Psoas muscle (tissue), 8 donors: ENCODE results near the gene IGFBP3. TPM values are rescaled to one million over a fixed set of nuclear protein-coding genes. Genes with fewer than 3 reads are reported as not detected.

Experiments used
- ATAC-seq, 4 donors: fragments of 200-7000 bp; cut with Tn5 transposase; one replicate each; pipeline ENCODE4 v1.9.1; 2020; ENCODE audit warnings: moderate library complexity in 3 of 4, mild to moderate bottlenecking in 2 of 4
- DNase-seq, 2 donors: peaks; one replicate each; pipeline ENCODE4 v3.0.0-alpha.2; 2020
- H3K27ac ChIP-seq: fragments of 200-600 bp; one replicate; pipeline ENCODE4 v1.8.0; 2022
- H3K27me3 ChIP-seq, 3 donors: fragments of 200-600 bp in 1 of 3; one replicate each; pipeline versions ENCODE4 v1.6.1 to v1.8.0; 2013 to 2022; ENCODE audit warnings: low read length in 2 of 3, mild to moderate bottlenecking in 2 of 3, moderate library complexity in 1 of 3; ENCODE audit not compliant: insufficient read depth in 3 of 3
- H3K36me3 ChIP-seq, 2 donors: fragments of 200-600 bp in 1 of 2; one replicate each; pipeline versions ENCODE4 v1.6.1 to v1.8.0; 2013 to 2022; ENCODE audit warnings: low read depth in 1 of 2, mild to moderate bottlenecking in 1 of 2, moderate library complexity in 1 of 2; ENCODE audit not compliant: insufficient read depth in 1 of 2
- H3K4me1 ChIP-seq: fragments of 200-600 bp; one replicate; pipeline ENCODE4 v1.8.0; 2022
- H3K4me3 ChIP-seq: fragments of 200-600 bp; one replicate; pipeline ENCODE4 v1.8.0; 2022; ENCODE audit warnings: mild to moderate bottlenecking
- H3K9me3 ChIP-seq: fragments of 200-600 bp; one replicate; pipeline ENCODE4 v1.8.0; 2022
- WGBS, 3 donors: extraction: QIAGEN DNeasy Blood & Tissue Kit; methylation state at CpG; one replicate each; pipeline versions ENCODE4 v1.1.6 to v1.1.7; 2013; 5-methylcytosine and 5-hydroxymethylcytosine counted together
- intact Hi-C, 2 donors: fragments of 100-400 bp; cut with DNase I; formaldehyde crosslinking; loops; one replicate each; pipeline versions ENCODE4 v1.11.0 to v1.14.2; 2022
- polyA plus RNA-seq, 3 donors: library from polyadenylated mRNA; stranded (reverse); fragments of 200-250 nt; gene quantifications; one replicate each; pipeline ENCODE4 v1.2.3, GENCODE V29; 2013
- total RNA-seq, 4 donors: library from RNA; stranded (reverse); fragmentation: NEBNext Ultra II Directional in 2 of 4; extraction: Animal tissue kit (Norgen Biotek cat#: 25700) in 2 of 4; gene quantifications; one replicate each; pipeline versions ENCODE4 v1.2.1 to v1.2.4, GENCODE V29; 2021 to 2023
- TF ChIP-seq, protein P1 (sequence below): fragments of 200-600 bp; IDR thresholded peaks from one replicate; pipeline ENCODE4 v1.8.0; 2022; ENCODE audit warnings: antibody characterized with exemption
- donor health status: healthy with polysubstance abuse.
- donor health status: DM: no; HTN: no; CAD: no; lungs with moderate emphysema.
- donor health status: Bipolar disorder and iron deficiency.
- donor health status: healthy.
- donor health status: DM: yes; HTN: yes; CAD: no.
- donor health status: DM: no; HTN: no; CAD: no.
- donor health status: DM: no; HTN: no; CAD: no.
- donor health status: DM: yes; HTN: yes; CAD: no.

The IGFBP3 gene
- total and polyA plus RNA-seq, 7 donors, result 13.9 to 114 (median 38.0) TPM

DNA sequence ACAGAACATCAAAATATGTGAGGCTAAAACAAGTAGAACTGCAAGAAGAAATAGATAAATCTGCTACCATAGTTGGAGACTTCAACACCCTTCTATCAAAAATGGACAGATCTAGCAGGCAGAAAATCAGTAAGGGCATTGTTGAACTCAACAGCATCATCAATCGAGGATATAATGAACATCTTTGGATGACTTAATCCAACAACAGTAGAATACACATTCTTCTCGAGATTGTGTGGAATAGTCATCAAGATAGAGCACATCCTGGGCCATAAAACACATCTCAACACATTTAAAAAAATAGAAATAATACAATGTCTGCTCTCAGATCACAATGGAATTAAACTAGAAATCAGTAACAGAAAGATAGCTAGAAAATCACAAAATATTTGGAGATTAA lies 22.9 kb downstream of the IGFBP3 start:
- ATAC-seq (no peak), DNase-seq (no peak)
- Histone ChIP-seq H3K27ac (no peak overlapping the region), H3K36me3 (no peaks in the 10 kb centered on the region), H3K27me3 (peaks cover 0 to 2% (median 0%) of the 10 kb centered on the region in 3 donors), H3K9me3 (no peaks in the 10 kb centered on the region), H3K4me3 (no peak overlapping the region), H3K4me1 (no peaks in the 10 kb centered on the region)
- 71 to 74% (median 72%) methylated on average over 2 of the region's 2 CpGs for WGBS, 3 donors
- TF ChIP-seq, protein P1, sequence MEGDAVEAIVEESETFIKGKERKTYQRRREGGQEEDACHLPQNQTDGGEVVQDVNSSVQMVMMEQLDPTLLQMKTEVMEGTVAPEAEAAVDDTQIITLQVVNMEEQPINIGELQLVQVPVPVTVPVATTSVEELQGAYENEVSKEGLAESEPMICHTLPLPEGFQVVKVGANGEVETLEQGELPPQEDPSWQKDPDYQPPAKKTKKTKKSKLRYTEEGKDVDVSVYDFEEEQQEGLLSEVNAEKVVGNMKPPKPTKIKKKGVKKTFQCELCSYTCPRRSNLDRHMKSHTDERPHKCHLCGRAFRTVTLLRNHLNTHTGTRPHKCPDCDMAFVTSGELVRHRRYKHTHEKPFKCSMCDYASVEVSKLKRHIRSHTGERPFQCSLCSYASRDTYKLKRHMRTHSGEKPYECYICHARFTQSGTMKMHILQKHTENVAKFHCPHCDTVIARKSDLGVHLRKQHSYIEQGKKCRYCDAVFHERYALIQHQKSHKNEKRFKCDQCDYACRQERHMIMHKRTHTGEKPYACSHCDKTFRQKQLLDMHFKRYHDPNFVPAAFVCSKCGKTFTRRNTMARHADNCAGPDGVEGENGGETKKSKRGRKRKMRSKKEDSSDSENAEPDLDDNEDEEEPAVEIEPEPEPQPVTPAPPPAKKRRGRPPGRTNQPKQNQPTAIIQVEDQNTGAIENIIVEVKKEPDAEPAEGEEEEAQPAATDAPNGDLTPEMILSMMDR, result no peak
- intact Hi-C loops, result no loop called here

DNA sequence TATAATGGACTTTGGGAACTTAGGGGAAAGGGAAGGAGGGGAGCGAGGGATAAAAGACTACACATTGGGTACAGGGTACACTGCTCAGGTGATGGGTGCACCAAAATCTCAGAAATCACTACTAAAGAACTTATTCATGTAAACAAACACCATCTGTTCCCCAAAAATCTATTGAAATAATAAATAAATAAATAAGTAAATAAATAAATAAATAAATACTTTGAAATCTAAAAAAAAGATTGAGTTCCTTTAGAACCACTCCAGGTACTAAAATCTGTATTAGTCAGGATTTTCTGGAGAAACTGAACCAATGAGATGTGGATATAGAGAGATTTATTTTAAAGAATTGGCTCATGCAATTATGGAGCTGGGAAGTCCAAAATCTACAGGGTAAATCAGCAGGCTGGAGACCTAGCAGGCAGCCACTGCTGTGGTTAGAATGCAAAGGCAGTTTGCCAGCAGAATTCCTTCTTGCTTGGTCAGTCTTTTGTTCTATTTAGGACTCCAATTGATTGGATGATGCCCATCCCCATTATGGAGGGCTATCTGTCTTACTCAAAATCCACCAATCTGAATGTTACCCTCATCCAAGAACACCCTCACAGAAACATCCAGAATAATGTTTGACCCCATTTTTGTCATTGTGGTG lies 23.9 kb downstream of the IGFBP3 start:
- H3K4me3 ChIP-seq, result no peak overlapping the region
- H3K27me3 ChIP-seq, result peaks cover 0 to 2% (median 0%) of the 10 kb centered on the region in 3 donors
- H3K27ac ChIP-seq, result no peak overlapping the region
- 95 to 100% (median 100%) methylated on average over 1 of the region's 1 CpG for WGBS, 3 donors
- intact Hi-C loops, result no loop called here
- no peaks in the 10 kb centered on the region for H3K9me3 ChIP-seq
- no peaks in the 10 kb centered on the region for H3K36me3 ChIP-seq
- DNase-seq (no peak), ATAC-seq (no peak)
- no peaks in the 10 kb centered on the region for H3K4me1 ChIP-seq
- TF ChIP-seq, protein P1, result no peak

DNA sequence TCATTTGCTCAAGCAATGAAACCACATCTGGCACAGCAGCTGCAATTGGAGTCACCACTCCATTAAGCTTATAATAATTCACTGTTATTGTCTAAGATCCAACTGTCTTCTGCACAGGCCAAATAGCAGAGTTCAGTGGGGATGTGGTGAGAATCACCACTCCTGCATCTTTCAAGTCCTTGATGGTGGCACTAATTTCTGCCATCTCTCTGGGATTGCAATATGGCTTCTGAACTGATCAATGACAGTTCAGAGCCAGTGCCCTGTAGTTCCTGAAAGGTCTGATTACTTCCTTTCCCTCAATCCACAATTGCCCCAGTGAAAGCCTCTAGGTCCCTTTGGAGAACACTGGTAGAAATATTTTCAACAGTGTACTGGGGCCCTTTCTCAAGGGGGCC lies 26.4 kb downstream of the IGFBP3 start:
- Histone ChIP-seq H3K27me3 (peaks cover 0 to 4% (median 2%) of the 10 kb centered on the region in 3 donors), H3K27ac (no peak overlapping the region), H3K9me3 (no peaks in the 10 kb centered on the region), H3K4me1 (no peaks in the 10 kb centered on the region), H3K4me3 (no peak overlapping the region), H3K36me3 (no peaks in the 10 kb centered on the region)
- TF ChIP-seq, protein P1, result no peak
- DNase-seq (no peak), ATAC-seq (no peak)
- intact Hi-C loops, result no loop called here

DNA sequence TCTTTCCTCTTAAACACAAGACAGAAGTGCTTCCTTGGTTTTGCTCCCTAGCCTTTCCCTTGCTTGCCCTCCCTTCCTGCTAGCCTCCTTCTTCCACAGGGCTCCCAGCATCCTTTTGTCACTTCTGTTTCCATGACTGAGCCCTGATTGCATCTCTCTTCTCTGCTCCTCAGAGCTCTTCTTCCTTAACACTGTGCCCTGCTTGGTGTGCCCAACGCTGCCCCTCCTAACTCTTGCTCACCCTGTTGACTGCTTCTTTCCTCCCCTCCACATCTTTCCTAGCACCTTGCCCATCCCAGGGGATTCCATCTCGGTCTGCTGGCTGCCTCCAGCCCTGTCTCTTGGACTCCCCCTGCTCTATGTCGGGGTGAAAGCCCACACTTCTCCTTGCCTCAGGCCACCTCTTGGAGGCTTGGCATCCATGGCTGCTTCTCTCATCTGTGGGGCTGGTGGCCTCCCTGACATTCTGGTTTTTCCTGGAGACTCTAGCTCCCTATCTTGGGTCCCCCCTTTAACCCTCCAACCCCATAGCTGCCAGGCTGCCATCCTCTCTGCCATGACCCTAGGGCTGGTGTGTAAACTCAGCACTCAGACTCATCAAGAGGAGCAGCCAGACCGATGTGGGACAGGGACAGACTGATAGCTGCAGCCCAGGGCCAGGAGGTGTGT lies 26.9 kb downstream of the IGFBP3 start:
- ATAC-seq (no peak), DNase-seq (no peak)
- H3K4me3 ChIP-seq, result no peak overlapping the region
- H3K4me1 ChIP-seq, result no peaks in the 10 kb centered on the region
- intact Hi-C loops, result no loop called here
- H3K27me3 ChIP-seq, result peaks cover 0 to 10% (median 3%) of the 10 kb centered on the region in 3 donors
- H3K27ac ChIP-seq, result no peak overlapping the region
- TF ChIP-seq, protein P1, result no peak
- H3K36me3 ChIP-seq, result no peaks in the 10 kb centered on the region
- WGBS, 3 donors, result 81 to 82% (median 81%) methylated on average over 4 of the region's 4 CpGs
- no peaks in the 10 kb centered on the region for H3K9me3 ChIP-seq
